Suprapubic skin (tissue), 3 donors: Measurements from ENCODE around the gene TBL2.

ENCODE experiments used
- EP300 ChIP-seq: sonication (generic); formaldehyde crosslinking; IDR thresholded peaks from one replicate; pipeline ENCODE4 v1.6.1; 2017; ENCODE audit warnings: antibody characterized with exemption
- POLR2A ChIP-seq, 2 donors: fragments of 450-650 bp; IDR thresholded peaks; one replicate each; pipeline ENCODE4 v1.6.1; 2017; ENCODE audit warnings: antibody characterized with exemption in 2 of 2, mild to moderate bottlenecking in 2 of 2, moderate library complexity in 2 of 2
- TF ChIP-seq, protein P1 (sequence below), 2 donors: fragments of 200-600 bp in 1 of 2; fragments of 450-650 bp in 1 of 2; sonication (generic) in 1 of 2; IDR thresholded peaks; one replicate each; pipeline ENCODE4 v1.5.1; 2016 to 2019; ENCODE audit warnings: antibody characterized with exemption in 2 of 2, mild to moderate bottlenecking in 1 of 2, moderate library complexity in 1 of 2

DNA sequence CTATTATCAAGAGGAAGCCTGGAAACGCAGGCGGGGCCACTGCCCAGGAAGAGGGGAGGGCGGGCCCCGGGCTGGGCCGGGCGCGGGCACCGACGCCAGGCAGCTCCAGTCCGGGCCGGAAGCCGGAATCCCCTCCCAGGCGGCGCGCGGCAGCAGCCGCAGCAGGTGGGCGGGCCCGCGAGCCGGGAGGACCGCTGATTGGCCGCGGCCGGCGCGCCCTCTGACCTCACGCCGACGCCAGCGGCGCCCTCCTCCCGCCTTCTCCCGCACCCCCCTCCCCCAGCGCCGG is 21.3 kb downstream of the TBL2 start:
- TF ChIP-seq, protein P1, sequence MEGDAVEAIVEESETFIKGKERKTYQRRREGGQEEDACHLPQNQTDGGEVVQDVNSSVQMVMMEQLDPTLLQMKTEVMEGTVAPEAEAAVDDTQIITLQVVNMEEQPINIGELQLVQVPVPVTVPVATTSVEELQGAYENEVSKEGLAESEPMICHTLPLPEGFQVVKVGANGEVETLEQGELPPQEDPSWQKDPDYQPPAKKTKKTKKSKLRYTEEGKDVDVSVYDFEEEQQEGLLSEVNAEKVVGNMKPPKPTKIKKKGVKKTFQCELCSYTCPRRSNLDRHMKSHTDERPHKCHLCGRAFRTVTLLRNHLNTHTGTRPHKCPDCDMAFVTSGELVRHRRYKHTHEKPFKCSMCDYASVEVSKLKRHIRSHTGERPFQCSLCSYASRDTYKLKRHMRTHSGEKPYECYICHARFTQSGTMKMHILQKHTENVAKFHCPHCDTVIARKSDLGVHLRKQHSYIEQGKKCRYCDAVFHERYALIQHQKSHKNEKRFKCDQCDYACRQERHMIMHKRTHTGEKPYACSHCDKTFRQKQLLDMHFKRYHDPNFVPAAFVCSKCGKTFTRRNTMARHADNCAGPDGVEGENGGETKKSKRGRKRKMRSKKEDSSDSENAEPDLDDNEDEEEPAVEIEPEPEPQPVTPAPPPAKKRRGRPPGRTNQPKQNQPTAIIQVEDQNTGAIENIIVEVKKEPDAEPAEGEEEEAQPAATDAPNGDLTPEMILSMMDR (IDR thresholded peaks at IDR 0.05) = no peak
- TF ChIP-seq POLR2A (IDR thresholded peaks at IDR 0.05) (no peak), EP300 (no peak)
